HG02798 (cell line): ENCODE measurements around the gene HLA-DQA1.
A peak's percentile ranks its signal among the peaks of the same experiment; 100 is the strongest.
"Not testable (repeated sequence)": the region's sequence is repeated elsewhere in the genome, so short reads cannot be mapped to it uniquely, and the experiment has no call there.

Experiments used
- ATAC-seq: cut with Tn5 transposase; IDR thresholded peaks from one replicate; pipeline ENCODE4 v1.9.1; 2021; ENCODE audit warnings: mild to moderate bottlenecking; ENCODE audit not compliant: unreplicated experiment, poor library complexity

HLA-DQA1 gene

GRCh38 chr6:32657819-32658218 is 20.6 kb downstream of the HLA-DQA1 start:
- not testable (repeated sequence) for ATAC-seq

- ATAC-seq, result no peak
Observed at GRCh38 chr6:32658268-32658897, 21.2 kb downstream of the HLA-DQA1 start.

GRCh38 chr6:32659856-32660595 is 22.8 kb downstream of the HLA-DQA1 start:
- ATAC-seq, result peak; percentile 58

GRCh38 chr6:32662099-32662498 is 24.9 kb downstream of the HLA-DQA1 start:
- ATAC-seq, result no peak

- ATAC-seq, result no peak
Observed at GRCh38 chr6:32662836-32663235, 25.6 kb downstream of the HLA-DQA1 start.

GRCh38 chr6:32664354-32664753 is 27.1 kb downstream of the HLA-DQA1 start:
- ATAC-seq, result no peak

GRCh38 chr6:32664827-32665362 is 27.7 kb downstream of the HLA-DQA1 start:
- no peak for ATAC-seq

GRCh38 chr6:32665661-32666060 is 28.5 kb downstream of the HLA-DQA1 start:
- no peak for ATAC-seq

- ATAC-seq, result peak; percentile 72
Observed at GRCh38 chr6:32666420-32667300, 29.5 kb downstream of the HLA-DQA1 start, which contains the start of gene HLA-DQB1. HLA-DQB1 (minus strand) TSS chr6:32666657; CDS start chr6:32666607, 50 bp downstream.

- peak; percentile 83 for ATAC-seq
Observed at GRCh38 chr6:32668226-32668747, 31.1 kb downstream of the HLA-DQA1 start.

GRCh38 chr6:32669240-32669639 is 32.0 kb downstream of the HLA-DQA1 start:
- ATAC-seq, result no peak

GRCh38 chr6:32669893-32670292 is 32.7 kb downstream of the HLA-DQA1 start:
- no peak for ATAC-seq

- ATAC-seq, result not testable (repeated sequence)
Observed at GRCh38 chr6:32671908-32672307, 34.7 kb downstream of the HLA-DQA1 start.

GRCh38 chr6:32674123-32674522 is 36.9 kb downstream of the HLA-DQA1 start:
- not testable (repeated sequence) for ATAC-seq

GRCh38 chr6:32679492-32679891 is 42.3 kb downstream of the HLA-DQA1 start:
- no peak for ATAC-seq

GRCh38 chr6:32680055-32680454 is 42.8 kb downstream of the HLA-DQA1 start:
- ATAC-seq, result no peak

- no peak for ATAC-seq
Observed at GRCh38 chr6:32684246-32684645, 47.0 kb downstream of the HLA-DQA1 start.

GRCh38 chr6:32685603-32686002 is 48.4 kb downstream of the HLA-DQA1 start:
- peak; percentile 90 for ATAC-seq

- ATAC-seq, result peak; percentile 47
Observed at GRCh38 chr6:32689531-32690501, 52.6 kb downstream of the HLA-DQA1 start.
